ENCODE measurements around the gene NAP1L4. TPM values are rescaled to one million over a fixed set of nuclear protein-coding genes. Genes with fewer than 3 reads are reported as not detected.
A peak's percentile ranks its signal among the peaks of the same experiment; 100 is the strongest.

Gene NAP1L4
- total RNA-seq, 2 experiments from 2014 or later = 262 to 285 TPM

- H3K4me3 Mint-ChIP-seq = no peak overlapping the region
- Histone ChIP-seq H3K27ac (ENCODE audit: low read depth in 1 of 2, low read length in 2 of 2) (no peak overlapping the region), H3K36me3 (ENCODE audit: insufficient read depth, low read length) (peaks cover 53% of the 10 kb centered on the region), H3K9me3 (ENCODE audit: control insufficient read depth in 1 of 2, insufficient read depth in 1 of 2, low read length in 2 of 2) (no peaks in the 10 kb centered on the region), H3K4me1 (ENCODE audit: insufficient read depth, low read length) (peaks cover 37% of the 10 kb centered on the region), H3K27me3 (ENCODE audit: control insufficient read depth in 1 of 2, insufficient read depth in 2 of 2, low read length in 2 of 2) (no peaks in the 10 kb centered on the region), H3K4me3 (ENCODE audit: low read length) (no peak overlapping the region)
- ATAC-seq (ENCODE audit: poor library complexity) (no peak), DNase-seq (no peak)
- CTCF ChIA-PET = interaction anchor here (1.5 to 3.7 kb wide), 2 partner anchors 48 to 135 kb away, joined by 3 to 30 read pairs; no protein-coding TSS in a partner anchor
- H3K9me3 Mint-ChIP-seq = no peaks in the 10 kb centered on the region
- H3K4me1 Mint-ChIP-seq (ENCODE audit: low read depth) = peaks cover 29% of the 10 kb centered on the region
- H3K27me3 Mint-ChIP-seq = no peaks in the 10 kb centered on the region
- TF ChIP-seq CTCF (IDR thresholded peaks at IDR 0.05) = no peak
- H3K27ac Mint-ChIP-seq = peak overlapping the region; percentile 62
- POLR2A ChIA-PET = interaction anchor here (0.7 to 2.0 kb wide), 4 partner anchors 9 to 82 kb away, joined by 3 to 16 read pairs (median 4); no protein-coding TSS in a partner anchor
- intact Hi-C loops (cut with DNase I, micrococcal nuclease) = no loop called here
- H3K36me3 Mint-ChIP-seq (ENCODE audit: low read depth) = peaks cover 77% of the 10 kb centered on the region
Measured at GRCh38 chr11:3022982-3023381, 30.9 kb upstream of the NAP1L4 start.

- no peak overlapping the region for H3K4me3 ChIP-seq (ENCODE audit: low read length)
- H3K27me3 Mint-ChIP-seq = no peaks in the 10 kb centered on the region
- no peak overlapping the region for H3K27ac ChIP-seq (ENCODE audit: low read depth in 1 of 2, low read length in 2 of 2)
- ATAC-seq (ENCODE audit: poor library complexity) (peak; percentile 57), DNase-seq (peak in 2 of 14 experiments; percentile 38 to 39)
- ChIA-PET POLR2A (interaction anchor here (1.1 to 2.0 kb wide), 3 partner anchors 8 to 81 kb away, joined by 3 to 16 read pairs (median 4); no protein-coding TSS in a partner anchor), CTCF (interaction anchor here (1.5 to 3.7 kb wide), 2 partner anchors 47 to 134 kb away, joined by 3 to 30 read pairs; no protein-coding TSS in a partner anchor)
- H3K4me3 Mint-ChIP-seq = peak overlapping the region; percentile 7
- H3K4me1 Mint-ChIP-seq (ENCODE audit: low read depth) = peaks cover 29% of the 10 kb centered on the region
- peak overlapping the region; percentile 62 for H3K27ac Mint-ChIP-seq
- H3K36me3 ChIP-seq (ENCODE audit: insufficient read depth, low read length) = peaks cover 56% of the 10 kb centered on the region
- no peaks in the 10 kb centered on the region for H3K9me3 Mint-ChIP-seq
- H3K27me3 ChIP-seq (ENCODE audit: control insufficient read depth in 1 of 2, insufficient read depth in 2 of 2, low read length in 2 of 2) = no peaks in the 10 kb centered on the region
- TF ChIP-seq CTCF (IDR thresholded peaks at IDR 0.05) = no peak
- intact Hi-C loops (cut with DNase I, micrococcal nuclease) = no loop called here
- H3K9me3 ChIP-seq (ENCODE audit: control insufficient read depth in 1 of 2, insufficient read depth in 1 of 2, low read length in 2 of 2) = no peaks in the 10 kb centered on the region
- H3K36me3 Mint-ChIP-seq (ENCODE audit: low read depth) = peaks cover 77% of the 10 kb centered on the region
- H3K4me1 ChIP-seq (ENCODE audit: insufficient read depth, low read length) = peaks cover 41% of the 10 kb centered on the region
Measured at GRCh38 chr11:3022300-3022967, 30.3 kb upstream of the NAP1L4 start.

- peak in 12 of 14 experiments; percentile 28 to 74 (median 38) for DNase-seq
- Mint-ChIP-seq H3K9me3 (no peaks in the 10 kb centered on the region), H3K4me1 (ENCODE audit: low read depth) (peaks cover 35% of the 10 kb centered on the region), H3K27ac (no peak overlapping the region), H3K36me3 (ENCODE audit: low read depth) (peaks cover 75% of the 10 kb centered on the region), H3K27me3 (no peaks in the 10 kb centered on the region), H3K4me3 (no peak overlapping the region)
- Histone ChIP-seq H3K9me3 (ENCODE audit: control insufficient read depth in 1 of 2, insufficient read depth in 1 of 2, low read length in 2 of 2) (no peaks in the 10 kb centered on the region), H3K27ac (ENCODE audit: low read depth in 1 of 2, low read length in 2 of 2) (no peak overlapping the region), H3K27me3 (ENCODE audit: control insufficient read depth in 1 of 2, insufficient read depth in 2 of 2, low read length in 2 of 2) (no peaks in the 10 kb centered on the region), H3K4me3 (ENCODE audit: low read length) (no peak overlapping the region), H3K36me3 (ENCODE audit: insufficient read depth, low read length) (peaks cover 55% of the 10 kb centered on the region), H3K4me1 (ENCODE audit: insufficient read depth, low read length) (peaks cover 54% of the 10 kb centered on the region)
- ChIA-PET CTCF (interaction anchor here (0.6 to 3.7 kb wide), 12 partner anchors 14 to 488 kb away, joined by 3 to 30 read pairs (median 4); no protein-coding TSS in a partner anchor), POLR2A (interaction anchor here (0.7 to 1.0 kb wide), 2 partner anchors 32 to 45 kb away, joined by 3 to 4 read pairs; no protein-coding TSS in a partner anchor)
- peak; percentile 60 for ATAC-seq (ENCODE audit: poor library complexity)
- peak; percentile 42 for TF ChIP-seq CTCF (IDR thresholded peaks at IDR 0.05)
- intact Hi-C loops (cut with DNase I, micrococcal nuclease) = loop anchor here (1.0 to 2.0 kb wide), 2 partner anchors 46 kb away; no protein-coding TSS in a partner anchor
Measured at GRCh38 chr11:3021125-3021524, 29.0 kb upstream of the NAP1L4 start.
